ENCODE results near the gene CDK19. TPM values are rescaled to one million over a fixed set of nuclear protein-coding genes. Genes with fewer than 3 reads are reported as not detected.

Gene CDK19
- total and polyA plus RNA-seq, 2 donors (not counting 1 experiment from before 2014, with no cell fraction given), result 11.2 to 11.3 TPM

DNA sequence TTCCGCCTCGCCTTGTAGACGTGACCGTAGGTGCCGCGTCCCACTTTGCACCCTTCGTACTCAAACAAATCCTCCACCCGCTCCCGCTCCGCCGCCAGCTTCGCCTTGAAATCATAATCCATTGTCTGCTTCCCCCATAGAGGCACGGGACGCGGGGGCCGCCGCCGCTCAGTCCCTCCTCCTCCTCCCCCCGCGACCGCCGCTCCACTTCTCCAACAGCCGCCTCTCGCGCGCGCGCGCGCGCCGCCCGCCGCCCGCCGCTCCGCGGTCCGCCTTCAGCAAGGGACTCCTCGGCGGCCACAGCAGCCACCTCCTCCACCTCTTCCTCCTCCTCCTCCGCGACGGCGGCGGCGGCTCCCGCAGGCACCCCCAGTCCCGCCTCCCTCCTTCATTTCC lies 256 bp downstream of the CDK19 start:
- H3K4me1 ChIP-seq (ENCODE audit: control insufficient read depth, extremely low read depth, insufficient read depth, low read length), result peaks cover 9% of the 10 kb centered on the region
- H3K4me2 ChIP-seq (ENCODE audit: extremely low read depth, insufficient read depth, low read length), result no peak overlapping the region
- H3K9ac ChIP-seq (ENCODE audit: insufficient read depth, low read length), result peak overlapping the region; percentile 94
- H3K36me3 ChIP-seq (ENCODE audit: control insufficient read depth, insufficient read depth, low read length), result no peaks in the 10 kb centered on the region
- peak overlapping the region; percentile 73 to 97 (median 91) for H3K4me3 ChIP-seq (replicated peaks in 1 of 4; ENCODE audit: control extremely low read depth in 1 of 4, insufficient read depth in 1 of 4, low read depth in 3 of 4, low read length in 4 of 4)
- peak overlapping the region; percentile 99 for H3K27ac ChIP-seq (ENCODE audit: insufficient read depth, low read length)
- H3K27me3 ChIP-seq (ENCODE audit: control insufficient read depth, insufficient read depth, low read length), result no peaks in the 10 kb centered on the region
- peak overlapping the region; percentile 98 for H2AFZ ChIP-seq (ENCODE audit: low read length)
- DNase-seq (ENCODE audit: low read depth in 2 of 2), result no peak
- no peaks in the 10 kb centered on the region for H3K9me3 ChIP-seq (ENCODE audit: control insufficient read depth, insufficient read depth, low read depth, low read length)
- H3K79me2 ChIP-seq (ENCODE audit: control insufficient read depth, insufficient read depth, low read length), result peaks cover 22% of the 10 kb centered on the region
- no peak for TF ChIP-seq EZH2 (IDR thresholded peaks at IDR 0.05; ENCODE audit: low read length, missing control alignments)
- TF ChIP-seq, protein P1, sequence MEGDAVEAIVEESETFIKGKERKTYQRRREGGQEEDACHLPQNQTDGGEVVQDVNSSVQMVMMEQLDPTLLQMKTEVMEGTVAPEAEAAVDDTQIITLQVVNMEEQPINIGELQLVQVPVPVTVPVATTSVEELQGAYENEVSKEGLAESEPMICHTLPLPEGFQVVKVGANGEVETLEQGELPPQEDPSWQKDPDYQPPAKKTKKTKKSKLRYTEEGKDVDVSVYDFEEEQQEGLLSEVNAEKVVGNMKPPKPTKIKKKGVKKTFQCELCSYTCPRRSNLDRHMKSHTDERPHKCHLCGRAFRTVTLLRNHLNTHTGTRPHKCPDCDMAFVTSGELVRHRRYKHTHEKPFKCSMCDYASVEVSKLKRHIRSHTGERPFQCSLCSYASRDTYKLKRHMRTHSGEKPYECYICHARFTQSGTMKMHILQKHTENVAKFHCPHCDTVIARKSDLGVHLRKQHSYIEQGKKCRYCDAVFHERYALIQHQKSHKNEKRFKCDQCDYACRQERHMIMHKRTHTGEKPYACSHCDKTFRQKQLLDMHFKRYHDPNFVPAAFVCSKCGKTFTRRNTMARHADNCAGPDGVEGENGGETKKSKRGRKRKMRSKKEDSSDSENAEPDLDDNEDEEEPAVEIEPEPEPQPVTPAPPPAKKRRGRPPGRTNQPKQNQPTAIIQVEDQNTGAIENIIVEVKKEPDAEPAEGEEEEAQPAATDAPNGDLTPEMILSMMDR (conservative IDR thresholded peaks at IDR 0.05 in 1 of 2, IDR thresholded peaks at IDR 0.05 in 1 of 2; ENCODE audit: low read depth in 1 of 2, low read length in 2 of 2), result no peak
- no peaks in the 10 kb centered on the region for H4K20me1 ChIP-seq (ENCODE audit: control insufficient read depth, extremely low read depth, insufficient read depth, low read length)

DNA sequence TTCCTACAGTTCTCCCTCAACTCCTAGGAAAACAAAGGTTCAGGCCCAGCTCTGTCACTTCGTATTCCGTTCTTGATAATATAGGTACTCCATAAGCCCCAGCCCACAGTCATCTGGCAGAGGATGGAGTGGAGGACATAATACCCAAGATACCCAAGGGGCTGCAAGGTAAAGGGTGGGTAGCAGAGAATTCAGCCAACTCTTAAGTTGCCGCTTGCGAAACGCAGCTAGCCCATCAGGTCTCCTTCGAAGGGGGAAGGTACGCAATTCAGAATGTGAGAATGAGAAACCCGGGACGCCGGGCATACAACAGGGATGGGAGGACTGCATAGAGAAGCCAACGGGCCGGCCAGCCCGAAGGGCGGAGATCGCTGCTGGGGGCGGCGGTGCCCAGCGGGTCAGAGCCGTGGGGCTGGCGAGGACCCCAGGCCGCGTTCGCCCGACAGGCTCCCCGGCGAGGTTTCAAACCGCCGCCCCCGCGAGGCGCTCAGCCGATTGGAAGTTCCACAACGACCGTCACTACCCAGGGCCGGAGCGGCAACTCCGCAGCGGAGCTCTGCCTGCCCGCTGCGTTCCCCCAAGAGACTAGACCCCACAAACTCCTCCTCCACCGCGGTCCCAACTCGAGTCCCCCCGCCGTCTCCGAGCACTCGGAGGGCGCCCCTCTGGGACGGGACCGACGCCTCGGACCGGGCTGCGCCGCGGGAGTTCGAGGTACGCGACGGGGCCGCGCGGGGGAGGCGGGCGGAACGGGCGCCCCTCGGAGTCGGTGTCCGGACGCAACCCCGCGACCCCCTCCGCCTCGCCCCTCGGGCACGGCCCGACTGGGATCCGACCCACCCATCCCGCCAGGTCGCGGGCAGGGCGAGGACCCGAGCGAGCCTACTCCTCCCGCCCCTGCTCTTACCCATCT lies 911 bp downstream of the CDK19 start:
- Histone ChIP-seq H4K20me1 (ENCODE audit: control insufficient read depth, extremely low read depth, insufficient read depth, low read length) (no peaks in the 10 kb centered on the region), H3K9me3 (ENCODE audit: control insufficient read depth, insufficient read depth, low read depth, low read length) (no peaks in the 10 kb centered on the region), H3K79me2 (ENCODE audit: control insufficient read depth, insufficient read depth, low read length) (peaks cover 22% of the 10 kb centered on the region), H3K27ac (ENCODE audit: insufficient read depth, low read length) (peak overlapping the region; percentile 99), H3K27me3 (ENCODE audit: control insufficient read depth, insufficient read depth, low read length) (no peaks in the 10 kb centered on the region), H3K4me1 (ENCODE audit: control insufficient read depth, extremely low read depth, insufficient read depth, low read length) (peaks cover 9% of the 10 kb centered on the region), H3K4me2 (ENCODE audit: extremely low read depth, insufficient read depth, low read length) (peak overlapping the region; percentile 100), H2AFZ (ENCODE audit: low read length) (peak overlapping the region; percentile 98), H3K9ac (ENCODE audit: insufficient read depth, low read length) (peak overlapping the region; percentile 94), H3K4me3 (replicated peaks in 1 of 4; ENCODE audit: control extremely low read depth in 1 of 4, insufficient read depth in 1 of 4, low read depth in 3 of 4, low read length in 4 of 4) (peak overlapping the region; percentile 82 to 97 (median 91)), H3K36me3 (ENCODE audit: control insufficient read depth, insufficient read depth, low read length) (no peaks in the 10 kb centered on the region)
- TF ChIP-seq EZH2 (IDR thresholded peaks at IDR 0.05; ENCODE audit: low read length, missing control alignments), result no peak
- DNase-seq (ENCODE audit: low read depth in 2 of 2), result peak; percentile 42 to 55

DNA sequence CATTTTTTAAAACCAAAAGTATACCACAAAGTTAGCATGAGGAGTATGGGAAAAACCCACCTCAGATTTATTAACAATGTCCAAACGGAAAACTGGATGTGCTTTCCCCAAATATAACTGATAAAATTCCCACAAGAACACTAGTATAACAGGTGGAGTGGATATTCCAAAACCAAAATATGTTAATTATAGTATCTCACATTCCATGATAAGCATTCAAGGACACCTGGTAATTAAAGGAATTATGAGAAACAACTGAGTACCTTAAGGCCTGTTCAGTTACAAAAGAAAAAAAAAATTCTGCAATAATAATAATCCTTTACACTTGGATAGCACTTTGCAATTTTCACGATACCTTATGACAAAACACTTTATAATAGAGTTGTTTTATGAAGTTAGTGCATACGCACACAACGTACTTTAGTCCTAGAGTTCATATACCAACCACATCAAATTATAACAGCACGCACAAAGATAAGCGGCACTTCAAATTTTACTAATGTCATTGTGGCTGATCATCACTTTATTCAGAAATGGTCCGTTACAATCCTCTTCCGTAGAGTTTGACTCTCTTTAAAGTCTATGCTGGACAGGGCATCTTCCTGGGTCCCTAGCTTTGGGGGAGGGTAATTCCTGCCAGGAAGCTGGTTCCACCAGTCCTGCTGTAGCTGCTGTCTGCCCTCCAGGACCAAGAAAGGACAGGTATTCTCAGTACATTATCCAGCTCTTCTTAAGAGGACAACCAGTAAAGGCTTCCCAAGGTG lies 1.7 kb downstream of the CDK19 start:
- TF ChIP-seq, protein P1 (conservative IDR thresholded peaks at IDR 0.05 in 1 of 2, IDR thresholded peaks at IDR 0.05 in 1 of 2; ENCODE audit: low read depth in 1 of 2, low read length in 2 of 2), result no peak
- no peaks in the 10 kb centered on the region for H3K9me3 ChIP-seq (ENCODE audit: control insufficient read depth, insufficient read depth, low read depth, low read length)
- H3K36me3 ChIP-seq (ENCODE audit: control insufficient read depth, insufficient read depth, low read length), result no peaks in the 10 kb centered on the region
- no peak overlapping the region for H2AFZ ChIP-seq (ENCODE audit: low read length)
- peaks cover 9% of the 10 kb centered on the region for H3K4me1 ChIP-seq (ENCODE audit: control insufficient read depth, extremely low read depth, insufficient read depth, low read length)
- H3K4me2 ChIP-seq (ENCODE audit: extremely low read depth, insufficient read depth, low read length), result peak overlapping the region; percentile 100
- peaks cover 22% of the 10 kb centered on the region for H3K79me2 ChIP-seq (ENCODE audit: control insufficient read depth, insufficient read depth, low read length)
- no peaks in the 10 kb centered on the region for H4K20me1 ChIP-seq (ENCODE audit: control insufficient read depth, extremely low read depth, insufficient read depth, low read length)
- no peak overlapping the region for H3K9ac ChIP-seq (ENCODE audit: insufficient read depth, low read length)
- DNase-seq (ENCODE audit: low read depth in 2 of 2), result no peak
- peak overlapping the region; percentile 82 to 97 (median 91) for H3K4me3 ChIP-seq (replicated peaks in 1 of 4; ENCODE audit: control extremely low read depth in 1 of 4, insufficient read depth in 1 of 4, low read depth in 3 of 4, low read length in 4 of 4)
- H3K27ac ChIP-seq (ENCODE audit: insufficient read depth, low read length), result peak overlapping the region; percentile 99
- H3K27me3 ChIP-seq (ENCODE audit: control insufficient read depth, insufficient read depth, low read length), result no peaks in the 10 kb centered on the region
